Activated CD8-positive, alpha-beta T cell treated with anti-CD3 and anti-CD28 coated beads, Interleukin-2, amount 10 ng/mL, durations not matched to agents 7 days and 5 days (primary cell): Measurements from ENCODE around the gene PATL1. TPM values are rescaled to one million over a fixed set of nuclear protein-coding genes. Genes with fewer than 3 reads are reported as not detected.
"Not testable (repeated sequence)": the region's sequence is repeated elsewhere in the genome, so short reads cannot be mapped to it uniquely, and the experiment has no call there.

ENCODE experiments used
- ATAC-seq: fragments of 150-1000 bp; cut with Tn5 transposase; one replicate; pipeline ENCODE4 v1.10.0; 2021; ENCODE audit warnings: moderate library complexity
- CTCF ChIA-PET: fragments of 350-600 bp; sonication (Branson Sonifier 250); formaldehyde crosslinking; loops from one replicate; lab custom pipeline; 2021; ENCODE audit warnings: antibody characterized with exemption; lab: Charles Lee
- POLR2A ChIA-PET: fragments of 350-600 bp; sonication (Branson Sonifier 250); formaldehyde crosslinking; loops from one replicate; lab custom pipeline; 2021; ENCODE audit warnings: antibody characterized with exemption; lab: Charles Lee
- DNase-seq: peaks from one replicate; pipeline ENCODE4 v3.0.0-alpha.2; 2020
- H3K27ac Mint-ChIP-seq: one replicate; pipeline ENCODE4 v1.8.0; 2021; ENCODE audit warnings: mild to moderate bottlenecking, mixed read lengths
- H3K27me3 Mint-ChIP-seq: one replicate; pipeline ENCODE4 v1.8.0; 2021; ENCODE audit warnings: low read depth, mixed read lengths
- H3K36me3 Mint-ChIP-seq: one replicate; pipeline ENCODE4 v1.8.0; 2021; ENCODE audit warnings: low read depth, mixed read lengths
- H3K4me1 Mint-ChIP-seq: one replicate; pipeline ENCODE4 v1.8.0; 2021; ENCODE audit warnings: low read depth, mixed read lengths
- H3K4me3 Mint-ChIP-seq: one replicate; pipeline ENCODE4 v1.8.0; 2021; ENCODE audit warnings: mild to moderate bottlenecking, mixed read lengths
- H3K9me3 Mint-ChIP-seq: one replicate; pipeline ENCODE4 v1.8.0; 2022; ENCODE audit warnings: mixed read lengths; ENCODE audit not compliant: insufficient read depth
- total RNA-seq, 2 experiments: library from RNA; stranded (reverse); gene quantifications; one replicate each; pipeline ENCODE4 v1.2.3, GENCODE V29; 2021

PATL1 gene
- total RNA-seq, result 10 to 100 TPM; 47.8 to 49.9 TPM

GRCh38 chr11:59668950-59669610, at the start of gene PATL1:
TSS of gene PATL1 (minus strand) at chr11:59669037. CDS start at chr11:59668895, 142 bp downstream.
- H3K4me1 Mint-ChIP-seq, result peaks cover 38% of the 10 kb centered on the region
- ChIA-PET CTCF (interaction anchor here (0.6 to 2.2 kb wide), 14 partner anchors 8 to 525 kb away, joined by 3 to 8 read pairs (median 4); partner anchors contain the start of genes MRPL16 and OSBP), POLR2A (interaction anchor here (0.6 to 4.7 kb wide), 13 partner anchors 8 to 506 kb away, joined by 3 to 30 read pairs (median 3); partner anchors contain the start of genes MRPL16 and OSBP)
- no peaks in the 10 kb centered on the region for H3K27me3 Mint-ChIP-seq
- H3K4me3 Mint-ChIP-seq, result peak within 1 kb of the TSS; percentile 86
- H3K36me3 Mint-ChIP-seq, result peaks cover 30% of the 10 kb centered on the region
- peak; percentile 100 for DNase-seq
- H3K9me3 Mint-ChIP-seq, result no peaks in the 10 kb centered on the region
- peak within 1 kb of the TSS; percentile 97 for H3K27ac Mint-ChIP-seq
- peak; percentile 95 for ATAC-seq

- Mint-ChIP-seq H3K4me1 (no peaks in the 10 kb centered on the region), H3K4me3 (no peak overlapping the region), H3K27ac (no peak overlapping the region), H3K27me3 (peaks cover 27% of the 10 kb centered on the region), H3K9me3 (no peaks in the 10 kb centered on the region), H3K36me3 (no peaks in the 10 kb centered on the region)
- DNase-seq (no peak), ATAC-seq (no peak)
- POLR2A ChIA-PET, result no interaction called here
- CTCF ChIA-PET, result no interaction called here
Observed at GRCh38 chr11:59716051-59716450, 47.2 kb upstream of the PATL1 start.

- ATAC-seq, result no peak
- no peaks in the 10 kb centered on the region for H3K9me3 Mint-ChIP-seq
- peaks cover 30% of the 10 kb centered on the region for H3K27me3 Mint-ChIP-seq
- no peaks in the 10 kb centered on the region for H3K36me3 Mint-ChIP-seq
- H3K4me1 Mint-ChIP-seq, result no peaks in the 10 kb centered on the region
- no peak within 1 kb of the TSS for H3K4me3 Mint-ChIP-seq
- DNase-seq, result no peak
- POLR2A ChIA-PET, result no interaction called here
- CTCF ChIA-PET, result no interaction called here
- no peak within 1 kb of the TSS for H3K27ac Mint-ChIP-seq
Observed at GRCh38 chr11:59713745-59714144, 44.9 kb upstream of the PATL1 start, which contains the start of gene OR10V1. TSS of gene OR10V1 (minus strand) at chr11:59713845. CDS start at chr11:59713845, 0 bp downstream.

GRCh38 chr11:59710136-59710847, 41.5 kb upstream of the PATL1 start:
- Mint-ChIP-seq H3K36me3 (no peaks in the 10 kb centered on the region), H3K4me1 (no peaks in the 10 kb centered on the region), H3K4me3 (no peak overlapping the region), H3K27ac (no peak overlapping the region), H3K27me3 (peaks cover 19% of the 10 kb centered on the region), H3K9me3 (no peaks in the 10 kb centered on the region)
- POLR2A ChIA-PET, result no interaction called here
- DNase-seq (no peak), ATAC-seq (no peak)
- CTCF ChIA-PET, result no interaction called here

- H3K9me3 Mint-ChIP-seq, result no peaks in the 10 kb centered on the region
- H3K4me1 Mint-ChIP-seq, result no peaks in the 10 kb centered on the region
- no peak for ATAC-seq
- ChIA-PET CTCF (no interaction called here), POLR2A (interaction anchor here (0.7 kb wide), 1 partner anchor 581 kb away, joined by 3 read pairs; no protein-coding TSS in a partner anchor)
- H3K27me3 Mint-ChIP-seq, result peaks cover 16% of the 10 kb centered on the region
- no peak overlapping the region for H3K27ac Mint-ChIP-seq
- no peak overlapping the region for H3K4me3 Mint-ChIP-seq
- H3K36me3 Mint-ChIP-seq, result no peaks in the 10 kb centered on the region
- no peak for DNase-seq
Observed at GRCh38 chr11:59708537-59708936, 39.7 kb upstream of the PATL1 start.

- Mint-ChIP-seq H3K27ac (no peak overlapping the region), H3K4me3 (no peak overlapping the region), H3K27me3 (peaks cover 16% of the 10 kb centered on the region), H3K9me3 (no peaks in the 10 kb centered on the region), H3K4me1 (no peaks in the 10 kb centered on the region), H3K36me3 (no peaks in the 10 kb centered on the region)
- no peak for DNase-seq
- CTCF ChIA-PET, result interaction anchor here (0.7 kb wide), 1 partner anchor 54 kb away, joined by 3 read pairs; no protein-coding TSS in a partner anchor
- POLR2A ChIA-PET, result no interaction called here
- no peak for ATAC-seq
Observed at GRCh38 chr11:59707371-59707770, 38.5 kb upstream of the PATL1 start.

- H3K9me3 Mint-ChIP-seq, result no peaks in the 10 kb centered on the region
- POLR2A ChIA-PET, result no interaction called here
- CTCF ChIA-PET, result no interaction called here
Observed at GRCh38 chr11:59706518-59707285, 37.9 kb upstream of the PATL1 start.

GRCh38 chr11:59705294-59705693, 36.5 kb upstream of the PATL1 start:
- Mint-ChIP-seq H3K36me3 (no peaks in the 10 kb centered on the region), H3K9me3 (no peaks in the 10 kb centered on the region), H3K27ac (no peak overlapping the region), H3K4me3 (no peak overlapping the region), H3K4me1 (no peaks in the 10 kb centered on the region), H3K27me3 (peaks cover 13% of the 10 kb centered on the region)
- POLR2A ChIA-PET, result no interaction called here
- DNase-seq (no peak), ATAC-seq (no peak)
- CTCF ChIA-PET, result no interaction called here

More at GRCh38 chr11:59706518-59707285, 37.9 kb upstream of the PATL1 start:
- Mint-ChIP-seq H3K27me3 (peaks cover 16% of the 10 kb centered on the region), H3K4me1 (no peaks in the 10 kb centered on the region), H3K36me3 (no peaks in the 10 kb centered on the region), H3K4me3 (no peak overlapping the region), H3K27ac (no peak overlapping the region)
- DNase-seq, result no peak
- no peak for ATAC-seq

- CTCF ChIA-PET, POLR2A ChIA-PET, H3K4me3 Mint-ChIP-seq, H3K9me3 Mint-ChIP-seq, H3K27ac Mint-ChIP-seq, H3K4me1 Mint-ChIP-seq, H3K27me3 Mint-ChIP-seq, ATAC-seq, H3K36me3 Mint-ChIP-seq, DNase-seq: not testable (repeated sequence)
Observed at GRCh38 chr11:59703515-59703914, 34.7 kb upstream of the PATL1 start.

GRCh38 chr11:59700157-59700556, 31.3 kb upstream of the PATL1 start:
- CTCF ChIA-PET, H3K27ac Mint-ChIP-seq, H3K36me3 Mint-ChIP-seq, H3K9me3 Mint-ChIP-seq, ATAC-seq, H3K4me1 Mint-ChIP-seq, DNase-seq, H3K4me3 Mint-ChIP-seq, POLR2A ChIA-PET: not testable (repeated sequence)
- H3K27me3 Mint-ChIP-seq, result peaks cover 27% of the 10 kb centered on the region

GRCh38 chr11:59698506-59698905, 29.7 kb upstream of the PATL1 start:
- ATAC-seq (no peak), DNase-seq (no peak)
- Mint-ChIP-seq H3K27ac (no peak overlapping the region), H3K9me3 (peaks cover 5% of the 10 kb centered on the region), H3K4me1 (no peaks in the 10 kb centered on the region), H3K4me3 (no peak overlapping the region), H3K36me3 (no peaks in the 10 kb centered on the region), H3K27me3 (peaks cover 27% of the 10 kb centered on the region)
- ChIA-PET CTCF (interaction anchor here (2.1 kb wide), 1 partner anchor 19 kb away, joined by 7 read pairs; no protein-coding TSS in a partner anchor), POLR2A (no interaction called here)
